ENCODE measurements around the gene TTC12.

Gene TTC12

GRCh38 chr11:113331441-113331840, 17.1 kb downstream of the TTC12 start:
- DNase-seq, result no peak

- no peak for DNase-seq
Measured at GRCh38 chr11:113332023-113332422, 17.6 kb downstream of the TTC12 start.

GRCh38 chr11:113332638-113333329, 18.4 kb downstream of the TTC12 start:
- DNase-seq, result no peak

GRCh38 chr11:113334183-113334582, 19.8 kb downstream of the TTC12 start:
- DNase-seq, result no peak

GRCh38 chr11:113338730-113339129, 24.3 kb downstream of the TTC12 start:
- DNase-seq, result no peak

GRCh38 chr11:113339929-113340589, 25.7 kb downstream of the TTC12 start:
- no peak for DNase-seq

- no peak for DNase-seq
Measured at GRCh38 chr11:113341388-113342165, 27.2 kb downstream of the TTC12 start.

GRCh38 chr11:113345978-113346377, 31.6 kb downstream of the TTC12 start:
- DNase-seq, result no peak

GRCh38 chr11:113349528-113349927, 35.1 kb downstream of the TTC12 start:
- no peak for DNase-seq

- DNase-seq, result no peak
Measured at GRCh38 chr11:113350336-113351067, 36.1 kb downstream of the TTC12 start.

- DNase-seq, result no peak
Measured at GRCh38 chr11:113351068-113351450, 36.7 kb downstream of the TTC12 start.

GRCh38 chr11:113351480-113351879, 37.1 kb downstream of the TTC12 start:
- no peak for DNase-seq

- DNase-seq, result no peak
Measured at GRCh38 chr11:113356203-113356602, 41.8 kb downstream of the TTC12 start.

- DNase-seq, result no peak
Measured at GRCh38 chr11:113363406-113363805, 49.0 kb downstream of the TTC12 start.

GRCh38 chr11:113363996-113364641, 49.7 kb downstream of the TTC12 start:
- DNase-seq, result no peak

- DNase-seq, result no peak
Measured at GRCh38 chr11:113365895-113366294, 51.5 kb downstream of the TTC12 start.

- DNase-seq, result no peak
Measured at GRCh38 chr11:113369411-113369810, 55.0 kb downstream of the TTC12 start.

GRCh38 chr11:113370634-113371033, 56.3 kb downstream of the TTC12 start:
- DNase-seq, result no peak

- no peak for DNase-seq
Measured at GRCh38 chr11:113372309-113372708, 57.9 kb downstream of the TTC12 start.

GRCh38 chr11:113373306-113373705, 58.9 kb downstream of the TTC12 start:
- no peak for DNase-seq

GRCh38 chr11:113373981-113374560, 59.7 kb downstream of the TTC12 start:
- no peak for DNase-seq

- no peak for DNase-seq
Measured at GRCh38 chr11:113375402-113375801, 61.0 kb downstream of the TTC12 start.

Measured in effector CD4-positive, alpha-beta T cell (primary cell).